Neural progenitor cell (in vitro differentiated cells): ENCODE measurements around the gene TBC1D2. TPM values are rescaled to one million over a fixed set of nuclear protein-coding genes. Genes with fewer than 3 reads are reported as not detected.

Experiments
- DNase-seq: peaks from one replicate; pipeline ENCODE4 v3.0.0-alpha.2; 2016; ENCODE audit warnings: low spot score
- H2AFZ ChIP-seq: fragments of 200-600 bp; sonication (generic); replicated peaks from 2 replicates; pipeline ENCODE4 v1.6.1; 2016; ENCODE audit warnings: antibody characterized with exemption
- H3F3A ChIP-seq: fragments of 200-600 bp; sonication (generic); 2 replicates; pipeline ENCODE4 v1.6.1; 2016; ENCODE audit warnings: antibody characterized with exemption, low read depth
- H3K27ac ChIP-seq: fragments of 200-600 bp; sonication (generic); 2 replicates; pipeline ENCODE4 v1.5.1; 2016; ENCODE audit warnings: mild to moderate bottlenecking
- H3K27me3 ChIP-seq: fragments of 200-600 bp; sonication (generic); 2 replicates; pipeline ENCODE4 v1.6.1; 2016; ENCODE audit warnings: mild to moderate bottlenecking, moderate library complexity
- H3K36me3 ChIP-seq: fragments of 200-600 bp; sonication (generic); 2 replicates; pipeline ENCODE4 v1.5.1; 2016
- H3K4me1 ChIP-seq: fragments of 200-600 bp; sonication (generic); 2 replicates; pipeline ENCODE4 v1.6.1; 2016; ENCODE audit warnings: mixed run types
- H3K4me2 ChIP-seq: fragments of 200-600 bp; sonication (generic); 2 replicates; pipeline ENCODE4 v1.6.1; 2016
- H3K4me3 ChIP-seq: fragments of 200-600 bp; sonication (generic); 2 replicates; pipeline ENCODE4 v1.5.1; 2016
- H3K79me2 ChIP-seq: fragments of 200-600 bp; sonication (generic); 2 replicates; pipeline ENCODE4 v1.6.1; 2016; ENCODE audit warnings: low read depth
- H3K9ac ChIP-seq: fragments of 200-600 bp; sonication (generic); 2 replicates; pipeline ENCODE4 v1.6.1; 2016
- H3K9me3 ChIP-seq: fragments of 200-600 bp; sonication (generic); 2 replicates; pipeline ENCODE4 v1.5.1; 2016; ENCODE audit warnings: low read depth
- H4K20me1 ChIP-seq: fragments of 200-600 bp; sonication (generic); 2 replicates; pipeline ENCODE4 v1.6.1; 2016; ENCODE audit warnings: low read depth
- H3K27ac Mint-ChIP-seq: 3 replicates; pipeline ENCODE4 v1.8.0; 2021; ENCODE audit warnings: mixed read lengths
- H3K27me3 Mint-ChIP-seq: 2 replicates; pipeline ENCODE4 v1.8.0; 2022; ENCODE audit warnings: low read depth, mild to moderate bottlenecking, inconsistent platforms, moderate library complexity, mixed read lengths; ENCODE audit not compliant: insufficient read depth
- H3K36me3 Mint-ChIP-seq: 3 replicates; pipeline ENCODE4 v1.8.0; 2021; ENCODE audit warnings: mixed read lengths
- H3K4me1 Mint-ChIP-seq: 3 replicates; pipeline ENCODE4 v1.8.0; 2021; ENCODE audit warnings: mixed read lengths
- H3K4me3 Mint-ChIP-seq: 3 replicates; pipeline ENCODE4 v1.8.0; 2021; ENCODE audit warnings: mild to moderate bottlenecking, moderate library complexity, mixed read lengths
- H3K9me3 Mint-ChIP-seq: 3 replicates; pipeline ENCODE4 v1.8.0; 2020; ENCODE audit warnings: mixed read lengths
- CTCF ChIP-seq: fragments of 200-600 bp; sonication (generic); IDR thresholded peaks from 2 replicates; pipeline ENCODE4 v1.5.1; 2017; ENCODE audit warnings: antibody characterized with exemption, mild to moderate bottlenecking
- EZH2 ChIP-seq: fragments of 200-600 bp; sonication (generic); IDR thresholded peaks from 2 replicates; pipeline ENCODE4 v1.6.1; 2017; ENCODE audit warnings: antibody characterized with exemption, mild to moderate bottlenecking, moderate library complexity
- EZH2phosphoT487 ChIP-seq: fragments of 200-600 bp; sonication (generic); IDR thresholded peaks from 2 replicates; pipeline ENCODE4 v1.6.1; 2017; ENCODE audit warnings: antibody characterized with exemption
- total RNA-seq: library from RNA; depleted of rRNA; stranded (reverse); fragments of >200 nt; gene quantifications from 2 replicates; pipeline ENCODE4 v1.2.3, GENCODE V29; 2015; ENCODE audit warnings: low replicate concordance

TBC1D2 gene
- total RNA-seq = 0.41 and 1.3 TPM in 2 replicates

- peaks cover 21% of the 10 kb centered on the region for H3K27me3 ChIP-seq
- Mint-ChIP-seq H3K36me3 (no peaks in the 10 kb centered on the region), H3K4me3 (peak within 1 kb of the TSS; percentile 85), H3K9me3 (no peaks in the 10 kb centered on the region), H3K27me3 (peaks cover 14% of the 10 kb centered on the region), H3K27ac (peak within 1 kb of the TSS; percentile 93), H3K4me1 (peaks cover 8% of the 10 kb centered on the region)
- H3K4me3 ChIP-seq = peak within 1 kb of the TSS; percentile 76
- peak within 1 kb of the TSS; percentile 87 for H3K4me2 ChIP-seq
- no peak within 1 kb of the TSS for H3K27ac ChIP-seq
- no peaks in the 10 kb centered on the region for H4K20me1 ChIP-seq
- H3K9ac ChIP-seq = no peak within 1 kb of the TSS
- H3K79me2 ChIP-seq = no peaks in the 10 kb centered on the region
- TF ChIP-seq CTCF (peak; percentile 34), EZH2phosphoT487 (peak; percentile 25), EZH2 (no peak)
- H3K4me1 ChIP-seq = peaks cover 9% of the 10 kb centered on the region
- peaks cover 16% of the 10 kb centered on the region for H3F3A ChIP-seq
- no peaks in the 10 kb centered on the region for H3K36me3 ChIP-seq
- peak within 1 kb of the TSS; percentile 96 for H2AFZ ChIP-seq
- peak; percentile 95 for DNase-seq
- no peaks in the 10 kb centered on the region for H3K9me3 ChIP-seq
Measured at GRCh38 chr9:98255578-98256296, at the start of gene TBC1D2. Gene TBC1D2, minus strand, starts transcription at chr9:98255649. Its CDS starts 108 bp downstream, at chr9:98255541.

GRCh38 chr9:98304381-98304780 is 48.9 kb upstream of the TBC1D2 start:
- Mint-ChIP-seq H3K36me3 (no peaks in the 10 kb centered on the region), H3K4me3 (no peak overlapping the region), H3K9me3 (no peaks in the 10 kb centered on the region), H3K4me1 (peaks cover 7% of the 10 kb centered on the region), H3K27ac (no peak overlapping the region), H3K27me3 (peaks cover 5% of the 10 kb centered on the region)
- H3K36me3 ChIP-seq = no peaks in the 10 kb centered on the region
- H2AFZ ChIP-seq = no peak overlapping the region
- H3K79me2 ChIP-seq = no peaks in the 10 kb centered on the region
- DNase-seq = no peak
- H4K20me1 ChIP-seq = no peaks in the 10 kb centered on the region
- TF ChIP-seq EZH2 (no peak), CTCF (no peak), EZH2phosphoT487 (no peak)
- no peak overlapping the region for H3K4me3 ChIP-seq
- peaks cover 5% of the 10 kb centered on the region for H3K4me1 ChIP-seq
- no peak overlapping the region for H3K27ac ChIP-seq
- no peaks in the 10 kb centered on the region for H3K27me3 ChIP-seq
- no peaks in the 10 kb centered on the region for H3K9me3 ChIP-seq
- no peak overlapping the region for H3K9ac ChIP-seq
- no peaks in the 10 kb centered on the region for H3F3A ChIP-seq
- H3K4me2 ChIP-seq = no peak overlapping the region

GRCh38 chr9:98303633-98304125 is 48.2 kb upstream of the TBC1D2 start:
- Mint-ChIP-seq H3K36me3 (no peaks in the 10 kb centered on the region), H3K27ac (no peak overlapping the region), H3K9me3 (no peaks in the 10 kb centered on the region), H3K27me3 (peaks cover 5% of the 10 kb centered on the region), H3K4me3 (no peak overlapping the region), H3K4me1 (peaks cover 7% of the 10 kb centered on the region)
- no peak overlapping the region for H3K4me2 ChIP-seq
- no peak overlapping the region for H3K9ac ChIP-seq
- TF ChIP-seq CTCF = no peak
- TF ChIP-seq EZH2 = no peak
- TF ChIP-seq EZH2phosphoT487 = no peak
- H3K4me3 ChIP-seq = no peak overlapping the region
- no peaks in the 10 kb centered on the region for H4K20me1 ChIP-seq
- H2AFZ ChIP-seq = peak overlapping the region; percentile 50
- no peaks in the 10 kb centered on the region for H3F3A ChIP-seq
- no peak for DNase-seq
- H3K36me3 ChIP-seq = no peaks in the 10 kb centered on the region
- H3K27me3 ChIP-seq = no peaks in the 10 kb centered on the region
- H3K27ac ChIP-seq = no peak overlapping the region
- no peaks in the 10 kb centered on the region for H3K79me2 ChIP-seq
- peaks cover 5% of the 10 kb centered on the region for H3K4me1 ChIP-seq
- H3K9me3 ChIP-seq = no peaks in the 10 kb centered on the region
